Fibroblast of lung (primary cell): Measurements from ENCODE around the gene SPACA9. TPM values are rescaled to one million over a fixed set of nuclear protein-coding genes. Genes with fewer than 3 reads are reported as not detected.

Experiments used
- DNase-seq, 2 donors: peaks; one replicate each; pipeline versions ENCODE4 v3.0.0 to v3.0.0-alpha.2; 2010; ENCODE audit warnings: low read depth in 2 of 2
- H2AFZ ChIP-seq: 2 replicates; pipeline ENCODE4 v1.5.1; 2012; ENCODE audit warnings: low read length, control low read depth, inconsistent platforms
- H3K27ac ChIP-seq: 2 replicates; pipeline ENCODE4 v1.5.1; 2011; ENCODE audit warnings: low read length, control low read depth; ENCODE audit not compliant: insufficient read depth
- H3K27me3 ChIP-seq: 2 replicates; pipeline ENCODE4 v1.5.1; 2011; ENCODE audit warnings: mild to moderate bottlenecking, low read length; ENCODE audit not compliant: control insufficient read depth, insufficient read depth
- H3K36me3 ChIP-seq: 2 replicates; pipeline ENCODE4 v1.5.1; 2011; ENCODE audit warnings: low read length; ENCODE audit not compliant: control insufficient read depth, insufficient read depth
- H3K4me1 ChIP-seq: 2 replicates; pipeline ENCODE4 v1.5.1; 2011; ENCODE audit warnings: low read length; ENCODE audit not compliant: control insufficient read depth, insufficient read depth; ENCODE audit errors: extremely low read depth
- H3K4me2 ChIP-seq: 2 replicates; pipeline ENCODE4 v1.5.1; 2011; ENCODE audit warnings: low read length, control low read depth; ENCODE audit not compliant: insufficient read depth; ENCODE audit errors: extremely low read depth
- H3K4me3 ChIP-seq, 4 experiments: fragments of 200-600 bp in 1 of 4; sonication (generic) in 1 of 4; replicated peaks in 1 of 4; 2 replicates each; pipeline ENCODE4 v1.5.1; 2011 to 2016; ENCODE audit warnings: low read length in 4 of 4, low read depth in 3 of 4, mild to moderate bottlenecking in 3 of 4, control low read depth in 2 of 4, inconsistent platforms in 1 of 4, mixed read lengths in 1 of 4; ENCODE audit not compliant: insufficient read depth in 1 of 4; ENCODE audit errors: control extremely low read depth in 1 of 4
- H3K79me2 ChIP-seq: 2 replicates; pipeline ENCODE4 v1.5.1; 2012; ENCODE audit warnings: mild to moderate bottlenecking, low read length, inconsistent platforms; ENCODE audit not compliant: control insufficient read depth, insufficient read depth
- H3K9ac ChIP-seq: 2 replicates; pipeline ENCODE4 v1.5.1; 2011; ENCODE audit warnings: mild to moderate bottlenecking, low read length, control low read depth; ENCODE audit not compliant: insufficient read depth
- H3K9me3 ChIP-seq: 2 replicates; pipeline ENCODE4 v1.5.1; 2012; ENCODE audit warnings: low read depth, low read length; ENCODE audit not compliant: control insufficient read depth, insufficient read depth
- H4K20me1 ChIP-seq: 2 replicates; pipeline ENCODE4 v1.5.1; 2011; ENCODE audit warnings: low read length; ENCODE audit not compliant: control insufficient read depth, insufficient read depth; ENCODE audit errors: extremely low read depth
- CTCF ChIP-seq, 2 donors: IDR thresholded peaks in 1 of 2; conservative IDR thresholded peaks in 1 of 2; 1 replicate in 1 of 2; 2 replicates in 1 of 2; pipeline ENCODE4 v1.5.1; 2011 to 2012; ENCODE audit warnings: low read length in 2 of 2, control low read depth in 1 of 2, inconsistent platforms in 1 of 2, low read depth in 1 of 2, mild to moderate bottlenecking in 1 of 2
- EZH2 ChIP-seq: IDR thresholded peaks from 2 replicates; pipeline ENCODE4 v1.5.1; 2012; ENCODE audit warnings: low read length, control low read depth, mild to moderate bottlenecking; ENCODE audit errors: missing control alignments
- polyA plus RNA-seq, 2 donors: library from polyadenylated mRNA; depleted of rRNA in 1 of 2; stranded (reverse) in 1 of 2; unstranded in 1 of 2; fragments of >200 nt; gene quantifications; 2 replicates each; pipeline ENCODE4 v1.2.1, GENCODE V29; 2011 to 2012; ENCODE audit warnings: missing spikeins in 1 of 2
- total RNA-seq: library from RNA; depleted of rRNA; stranded (reverse); fragments of >200 nt; gene quantifications from 2 replicates; pipeline ENCODE4 v1.2.1, GENCODE V29; 2014

The SPACA9 gene
- total and polyA plus RNA-seq, 2 donors (not counting 1 experiment from before 2014, with no cell fraction given), result 4.3 to 4.4 TPM

GRCh38 chr9:132880324-132880661 is 1.6 kb downstream of the SPACA9 start:
- Histone ChIP-seq H3K27me3 (no peaks in the 10 kb centered on the region), H3K4me2 (no peak overlapping the region), H3K4me1 (peaks cover 2% of the 10 kb centered on the region), H3K36me3 (no peaks in the 10 kb centered on the region), H3K9ac (no peak overlapping the region), H3K27ac (no peak overlapping the region), H3K4me3 (no peak overlapping the region), H2AFZ (no peak overlapping the region), H3K9me3 (no peaks in the 10 kb centered on the region), H3K79me2 (no peaks in the 10 kb centered on the region), H4K20me1 (no peaks in the 10 kb centered on the region)
- no peak for TF ChIP-seq EZH2
- TF ChIP-seq CTCF (conservative IDR thresholded peaks at IDR 0.05 in 1 of 2, IDR thresholded peaks at IDR 0.05 in 1 of 2; ENCODE audit: low read depth in 1 of 2, low read length in 2 of 2), result no peak
- no peak for DNase-seq

- H4K20me1 ChIP-seq, result no peaks in the 10 kb centered on the region
- no peak overlapping the region for H3K9ac ChIP-seq
- peaks cover 2% of the 10 kb centered on the region for H3K4me1 ChIP-seq
- TF ChIP-seq EZH2 (no peak), CTCF (conservative IDR thresholded peaks at IDR 0.05 in 1 of 2, IDR thresholded peaks at IDR 0.05 in 1 of 2; ENCODE audit: low read depth in 1 of 2, low read length in 2 of 2) (no peak)
- no peak for DNase-seq
- H2AFZ ChIP-seq, result no peak overlapping the region
- H3K36me3 ChIP-seq, result no peaks in the 10 kb centered on the region
- no peaks in the 10 kb centered on the region for H3K9me3 ChIP-seq
- no peak overlapping the region for H3K27ac ChIP-seq
- H3K4me3 ChIP-seq, result no peak overlapping the region
- no peaks in the 10 kb centered on the region for H3K27me3 ChIP-seq
- H3K79me2 ChIP-seq, result no peaks in the 10 kb centered on the region
- H3K4me2 ChIP-seq, result no peak overlapping the region
These were observed 3.1 kb downstream of the SPACA9 start for GRCh38 chr9:132881826-132882225.

- no peaks in the 10 kb centered on the region for H3K9me3 ChIP-seq
- H3K27ac ChIP-seq, result no peak overlapping the region
- TF ChIP-seq EZH2 (no peak), CTCF (conservative IDR thresholded peaks at IDR 0.05 in 1 of 2, IDR thresholded peaks at IDR 0.05 in 1 of 2; ENCODE audit: low read depth in 1 of 2, low read length in 2 of 2) (no peak)
- H3K4me1 ChIP-seq, result peaks cover 2% of the 10 kb centered on the region
- no peaks in the 10 kb centered on the region for H3K27me3 ChIP-seq
- H3K4me3 ChIP-seq, result no peak overlapping the region
- H3K79me2 ChIP-seq, result no peaks in the 10 kb centered on the region
- H2AFZ ChIP-seq, result no peak overlapping the region
- H3K9ac ChIP-seq, result no peak overlapping the region
- no peaks in the 10 kb centered on the region for H4K20me1 ChIP-seq
- no peak overlapping the region for H3K4me2 ChIP-seq
- no peak for DNase-seq
- no peaks in the 10 kb centered on the region for H3K36me3 ChIP-seq
These were observed 3.9 kb downstream of the SPACA9 start for GRCh38 chr9:132882616-132883015.
